ENCODE results near the gene NECAB3.

Gene NECAB3

GRCh38 chr20:33696448-33696847, 22.2 kb upstream of the NECAB3 start:
- TF ChIP-seq CTCF (IDR thresholded peaks at IDR 0.05; ENCODE audit: insufficient read depth, missing control alignments): no peak
- DNase-seq (ENCODE audit: insufficient read length, low spot score) (no peak), FAIRE-seq (no peak)

GRCh38 chr20:33694639-33695012, 20.4 kb upstream of the NECAB3 start:
- TF ChIP-seq CTCF (IDR thresholded peaks at IDR 0.05; ENCODE audit: insufficient read depth, missing control alignments): no peak
- FAIRE-seq (no peak), DNase-seq (ENCODE audit: insufficient read length, low spot score) (no peak)

- DNase-seq (ENCODE audit: insufficient read length, low spot score) (no peak), FAIRE-seq (no peak)
- no peak for TF ChIP-seq CTCF (IDR thresholded peaks at IDR 0.05; ENCODE audit: insufficient read depth, missing control alignments)
Measured at GRCh38 chr20:33693741-33694638, 19.8 kb upstream of the NECAB3 start.

- FAIRE-seq (no peak), DNase-seq (ENCODE audit: insufficient read length, low spot score) (no peak)
- TF ChIP-seq CTCF (IDR thresholded peaks at IDR 0.05; ENCODE audit: insufficient read depth, missing control alignments): no peak
Measured at GRCh38 chr20:33693289-33693688, 19.1 kb upstream of the NECAB3 start.

- no peak for TF ChIP-seq CTCF (IDR thresholded peaks at IDR 0.05; ENCODE audit: insufficient read depth, missing control alignments)
- no peak for FAIRE-seq
- no peak for DNase-seq (ENCODE audit: insufficient read length, low spot score)
Measured at GRCh38 chr20:33689973-33690372, 15.7 kb upstream of the NECAB3 start.

- FAIRE-seq (no peak), DNase-seq (ENCODE audit: insufficient read length, low spot score) (no peak)
- no peak for TF ChIP-seq CTCF (IDR thresholded peaks at IDR 0.05; ENCODE audit: insufficient read depth, missing control alignments)
Measured at GRCh38 chr20:33689493-33689892, 15.3 kb upstream of the NECAB3 start.

- DNase-seq (ENCODE audit: insufficient read length, low spot score): no peak
- no peak for TF ChIP-seq CTCF (IDR thresholded peaks at IDR 0.05; ENCODE audit: insufficient read depth, missing control alignments)
- FAIRE-seq: no peak
Measured at GRCh38 chr20:33688938-33689424, 14.8 kb upstream of the NECAB3 start.

Data from D721Med (cell line).